ENCODE data around the gene CLDN22. TPM values are rescaled to one million over a fixed set of nuclear protein-coding genes. Genes with fewer than 3 reads are reported as not detected.

Gene CLDN22
- total RNA-seq: under 0.01 TPM in 2 replicates

GRCh38 chr4:183320211-183321059, at the start of gene CLDN22:
Gene CLDN22 (minus strand): TSS chr4:183320276. CDS start chr4:183320218, 58 bp downstream.

GRCh38 chr4:183322326-183322725, 2.2 kb upstream of the CLDN22 start, which contains the start of gene CLDN24:
Gene CLDN24 (minus strand): TSS chr4:183322426. CDS start chr4:183322426, 0 bp downstream.

Other genes with a start within 250 kb of the CLDN22 start
- 40.4 and 40.6 TPM in 2 replicates for gene WWC2, start 221.0 kb downstream of the CLDN22 start, total RNA-seq
- gene CLDN24, start 2.1 kb upstream of the CLDN22 start, total RNA-seq: not detected in 2 replicates
- 15.8 and 17.7 TPM in 2 replicates for gene CDKN2AIP, start 124.4 kb upstream of the CLDN22 start, total RNA-seq
- 6.6 and 7.1 TPM in 2 replicates for gene ING2, start 184.8 kb upstream of the CLDN22 start, total RNA-seq

Measured in hair follicle dermal papilla cell (primary cell).